GM20431 (cell line): ENCODE results near the gene ACVR1.
"Not testable (repeated sequence)": the region's sequence is repeated elsewhere in the genome, so short reads cannot be mapped to it uniquely, and the experiment has no call there.

Experiments used
- in situ Hi-C: fragments of 300-500 bp; cut with MseI, MboI; formaldehyde crosslinking; loops from one replicate; pipeline ENCODE4 v1.15.0; 2020; ENCODE audit warnings: low sequenced_read_pairs; ENCODE audit not compliant: unreplicated experiment

ACVR1 gene

GRCh38 chr2:157782057-157782845 is 93.9 kb downstream of the ACVR1 start:
- in situ Hi-C loops, result loop anchor here (25.0 kb wide), 1 partner anchor 230 kb away; no protein-coding TSS in a partner anchor

- in situ Hi-C loops, result loop anchor here (25.0 kb wide), 1 partner anchor 232 kb away; no protein-coding TSS in a partner anchor
These were observed 95.9 kb downstream of the ACVR1 start for GRCh38 chr2:157780211-157780610.

- in situ Hi-C loops, result loop anchor here (25.0 kb wide), 1 partner anchor 233 kb away; no protein-coding TSS in a partner anchor
These were observed 96.3 kb downstream of the ACVR1 start for GRCh38 chr2:157779794-157780193.

- in situ Hi-C loops, result loop anchor here (25.0 kb wide), 1 partner anchor 235 kb away; no protein-coding TSS in a partner anchor
These were observed 98.7 kb downstream of the ACVR1 start for GRCh38 chr2:157777427-157777826.

- in situ Hi-C loops, result no loop called here
These were observed 104.9 kb downstream of the ACVR1 start for GRCh38 chr2:157771234-157771633.

- in situ Hi-C loops, result no loop called here
These were observed 106.3 kb downstream of the ACVR1 start for GRCh38 chr2:157769856-157770255.

- in situ Hi-C loops, result no loop called here
These were observed 111.7 kb downstream of the ACVR1 start for GRCh38 chr2:157764386-157764785.

- in situ Hi-C loops, result no loop called here
These were observed 114.6 kb downstream of the ACVR1 start for GRCh38 chr2:157761520-157761919.

- in situ Hi-C loops, result no loop called here
These were observed 115.2 kb downstream of the ACVR1 start for GRCh38 chr2:157760949-157761348.

GRCh38 chr2:157759855-157760254 is 116.3 kb downstream of the ACVR1 start:
- in situ Hi-C loops, result no loop called here

GRCh38 chr2:157758586-157758985 is 117.5 kb downstream of the ACVR1 start:
- in situ Hi-C loops, result no loop called here

GRCh38 chr2:157757500-157757899 is 118.6 kb downstream of the ACVR1 start:
- in situ Hi-C loops, result no loop called here

GRCh38 chr2:157756447-157756846 is 119.7 kb downstream of the ACVR1 start:
- in situ Hi-C loops, result not testable (repeated sequence)

GRCh38 chr2:157751462-157752058 is 124.6 kb downstream of the ACVR1 start:
- in situ Hi-C loops, result no loop called here

- in situ Hi-C loops, result no loop called here
These were observed 126.4 kb downstream of the ACVR1 start for GRCh38 chr2:157749684-157750083.

- in situ Hi-C loops, result no loop called here
These were observed 127.6 kb downstream of the ACVR1 start for GRCh38 chr2:157748371-157749142.

GRCh38 chr2:157747695-157748370 is 128.3 kb downstream of the ACVR1 start:
- in situ Hi-C loops, result no loop called here

GRCh38 chr2:157747280-157747679 is 128.8 kb downstream of the ACVR1 start:
- in situ Hi-C loops, result no loop called here

GRCh38 chr2:157746234-157746950 is 129.7 kb downstream of the ACVR1 start:
- in situ Hi-C loops, result no loop called here
